Esophagus muscularis mucosa (tissue), 3 donors: ENCODE data around the gene TUSC2.

Experiments used
- EP300 ChIP-seq: sonication (generic); formaldehyde crosslinking; IDR thresholded peaks from one replicate; pipeline ENCODE4 v1.6.1; 2017; ENCODE audit warnings: antibody characterized with exemption
- POLR2A ChIP-seq: fragments of 450-650 bp; IDR thresholded peaks from one replicate; pipeline ENCODE4 v1.6.1; 2017; ENCODE audit warnings: antibody characterized with exemption, moderate library complexity, mild to moderate bottlenecking, low read depth
- POLR2AphosphoS5 ChIP-seq, 2 donors: sonication (generic); formaldehyde crosslinking; IDR thresholded peaks; one replicate each; pipeline ENCODE4 v1.6.1; 2017; ENCODE audit warnings: antibody characterized with exemption in 2 of 2

- TF ChIP-seq EP300 (no peak), POLR2A (peak; percentile 32), POLR2AphosphoS5 (IDR thresholded peaks at IDR 0.05) (peak; percentile 94)
Measured at GRCh38 chr3:50350527-50351322, 22.7 kb upstream of the TUSC2 start, which contains the start of the genes CYB561D2 and NPRL2.
